ENCODE data around the gene REEP1. TPM values are rescaled to one million over a fixed set of nuclear protein-coding genes. Genes with fewer than 3 reads are reported as not detected.

REEP1 gene
- total RNA-seq, 6 experiments from 2014 or later, result 0.61 to 1.8 (median 0.85) TPM

GRCh38 chr2:86336675-86337243, 667 bp downstream of the REEP1 start:
- no peaks in the 10 kb centered on the region for H3K9me3 ChIP-seq
- intact Hi-C loops (cut with DNase I), result no loop called here
- H3K27ac ChIP-seq, result no peak overlapping the region
- no peaks in the 10 kb centered on the region for H3K36me3 ChIP-seq
- peaks cover 0 to 5% (median 0%) of the 10 kb centered on the region in 4 donors for H3K4me1 ChIP-seq
- 0% methylated on average over 11 of the region's 45 CpGs for WGBS (ENCODE audit: insufficient coverage, low coverage, low lambda C conversion rate, missing lambda C conversion rate)
- DNase-seq (peak in 2 of 3 donors; percentile 28 to 38), ATAC-seq (no peak)
- no peaks in the 10 kb centered on the region for H3K27me3 ChIP-seq
- H3K4me3 ChIP-seq, result peak overlapping the region; percentile 34 to 52 (median 37)
- no peak for TF ChIP-seq POLR2A (IDR thresholded peaks at IDR 0.05)

- ATAC-seq (no peak), DNase-seq (peak in 1 of 3 donors; percentile 25)
- peaks cover 0 to 5% (median 0%) of the 10 kb centered on the region in 4 donors for H3K4me1 ChIP-seq
- intact Hi-C loops (cut with DNase I), result no loop called here
- no peaks in the 10 kb centered on the region for H3K27me3 ChIP-seq
- no peak overlapping the region for H3K27ac ChIP-seq
- H3K9me3 ChIP-seq, result no peaks in the 10 kb centered on the region
- 46% methylated on average over 11 of the region's 15 CpGs for WGBS (ENCODE audit: insufficient coverage, low coverage, low lambda C conversion rate, missing lambda C conversion rate)
- H3K36me3 ChIP-seq, result no peaks in the 10 kb centered on the region
- TF ChIP-seq POLR2A (IDR thresholded peaks at IDR 0.05) (no peak), CTCF (IDR thresholded peaks at IDR 0.05) (no peak)
- H3K4me3 ChIP-seq, result no peak overlapping the region
Measured at GRCh38 chr2:86335865-86336674, 1.4 kb downstream of the REEP1 start.

DNA sequence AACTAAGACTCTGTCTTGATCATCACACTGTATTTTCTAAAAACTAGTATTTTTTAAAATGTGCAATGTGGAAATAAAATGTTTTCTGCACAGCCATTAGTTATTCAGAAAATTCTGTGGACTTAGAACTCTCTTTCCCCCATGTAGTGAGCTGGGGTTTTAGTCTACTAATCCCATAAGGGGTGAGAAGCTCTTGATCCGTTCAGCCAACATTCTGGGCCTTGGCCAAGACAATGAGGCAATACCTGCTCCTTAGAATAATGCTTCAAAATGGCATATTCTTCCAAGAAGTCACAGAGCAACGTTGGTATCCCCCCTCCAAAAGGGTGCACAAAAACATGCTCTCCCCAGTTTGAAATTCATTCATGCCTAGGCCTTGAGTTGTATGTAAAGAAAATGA, 4.0 kb downstream of the REEP1 start:
- Histone ChIP-seq H3K4me3 (no peak overlapping the region), H3K27ac (no peak overlapping the region), H3K27me3 (no peaks in the 10 kb centered on the region), H3K9me3 (no peaks in the 10 kb centered on the region), H3K4me1 (peaks cover 0 to 5% (median 0%) of the 10 kb centered on the region in 4 donors), H3K36me3 (no peaks in the 10 kb centered on the region)
- no peak for TF ChIP-seq POLR2A (IDR thresholded peaks at IDR 0.05)
- no peak for TF ChIP-seq CTCF (IDR thresholded peaks at IDR 0.05)
- ATAC-seq, result no peak
- peak in 1 of 3 donors; percentile 13 for DNase-seq
- WGBS (ENCODE audit: insufficient coverage, low coverage, low lambda C conversion rate, missing lambda C conversion rate), result 38% methylated on average over 2 of the region's 2 CpGs
- intact Hi-C loops (cut with DNase I), result no loop called here

- ATAC-seq (no peak), DNase-seq (peak in 1 of 3 donors; percentile 13)
- no peaks in the 10 kb centered on the region for H3K9me3 ChIP-seq
- intact Hi-C loops (cut with DNase I), result no loop called here
- no peaks in the 10 kb centered on the region for H3K27me3 ChIP-seq
- no peaks in the 10 kb centered on the region for H3K36me3 ChIP-seq
- H3K4me1 ChIP-seq, result peaks cover 0 to 5% (median 0%) of the 10 kb centered on the region in 4 donors
- 70% methylated on average over 1 of the region's 1 CpG for WGBS (ENCODE audit: insufficient coverage, low coverage, low lambda C conversion rate, missing lambda C conversion rate)
- no peak for TF ChIP-seq POLR2A (IDR thresholded peaks at IDR 0.05)
- no peak for TF ChIP-seq CTCF (IDR thresholded peaks at IDR 0.05)
- H3K4me3 ChIP-seq, result no peak overlapping the region
- no peak overlapping the region for H3K27ac ChIP-seq
Measured at GRCh38 chr2:86332654-86333053, 4.8 kb downstream of the REEP1 start.

GRCh38 chr2:86331384-86331783, 6.0 kb downstream of the REEP1 start:
- no peak overlapping the region for H3K27ac ChIP-seq
- WGBS (ENCODE audit: insufficient coverage, low coverage, low lambda C conversion rate, missing lambda C conversion rate), result 60% methylated on average over 1 of the region's 3 CpGs
- TF ChIP-seq CTCF (IDR thresholded peaks at IDR 0.05), result no peak
- no peak for TF ChIP-seq POLR2A (IDR thresholded peaks at IDR 0.05)
- ATAC-seq (no peak), DNase-seq (no peak)
- no peak overlapping the region for H3K4me3 ChIP-seq
- H3K36me3 ChIP-seq, result no peaks in the 10 kb centered on the region
- intact Hi-C loops (cut with DNase I), result no loop called here
- H3K9me3 ChIP-seq, result no peaks in the 10 kb centered on the region
- no peaks in the 10 kb centered on the region for H3K4me1 ChIP-seq
- no peaks in the 10 kb centered on the region for H3K27me3 ChIP-seq
